SK-N-SH (cell line): ENCODE data around the gene TTC16. TPM values are rescaled to one million over a fixed set of nuclear protein-coding genes. Genes with fewer than 3 reads are reported as not detected.

Source experiments
- CTCF ChIA-PET: fragments of 300-600, 350-600 bp; formaldehyde crosslinking; extraction: SDS; loops from one replicate; lab custom pipeline; 2021; lab: Yijun Ruan, JAX
- POLR2A ChIA-PET: fragments of 350-600 bp; sonication (Branson Sonifier 250); formaldehyde crosslinking; extraction: SDS; loops from one replicate; lab custom pipeline; 2020; ENCODE audit warnings: antibody characterized with exemption, inconsistent platforms; lab: Yijun Ruan, JAX
- DNase-seq: peaks from one replicate; pipeline ENCODE4 v3.0.0; 2012
- H2AFZ ChIP-seq: fragments of 200-600 bp; sonication (generic); 2 replicates; pipeline ENCODE4 v1.8.1; 2016; ENCODE audit warnings: antibody characterized with exemption, mild to moderate bottlenecking, low read depth
- H3F3A ChIP-seq: fragments of 200-600 bp; sonication (generic); replicated peaks from 2 replicates; pipeline ENCODE3; 2016; ENCODE audit warnings: antibody characterized with exemption, mild to moderate bottlenecking; ENCODE audit not compliant: insufficient read depth
- H3K27ac ChIP-seq, 2 experiments: fragments of 200-500 bp in 1 of 2; fragments of 200-600 bp in 1 of 2; sonication (Bioruptor generic) in 1 of 2; sonication (generic), shearing (Covaris generic) in 1 of 2; 2 replicates each; pipeline versions ENCODE4 v1.5.1 to v1.6.1; 2014 to 2016; ENCODE audit warnings: low read depth in 2 of 2, inconsistent platforms in 1 of 2, low read length in 1 of 2, mild to moderate bottlenecking in 1 of 2, mixed read lengths in 1 of 2
- H3K27me3 ChIP-seq: fragments of 200-600 bp; sonication (generic), shearing (Covaris generic); 2 replicates; pipeline ENCODE4 v1.6.1; 2016; ENCODE audit warnings: mixed run types; ENCODE audit not compliant: insufficient read depth
- H3K36me3 ChIP-seq, 2 experiments: fragments of 200-500 bp in 1 of 2; fragments of 200-600 bp in 1 of 2; sonication (Bioruptor generic) in 1 of 2; sonication (generic) in 1 of 2; replicated peaks in 1 of 2; 2 replicates each; pipeline versions ENCODE3 to v1.5.1; 2014 to 2016; ENCODE audit warnings: low read length in 1 of 2, mild to moderate bottlenecking in 1 of 2; ENCODE audit not compliant: insufficient read depth in 2 of 2, control insufficient read depth in 1 of 2
- H3K4me1 ChIP-seq, 2 experiments: fragments of 200-500 bp in 1 of 2; fragments of 200-600 bp in 1 of 2; sonication (Bioruptor generic) in 1 of 2; sonication (generic), shearing (Covaris generic) in 1 of 2; 2 replicates each; pipeline versions ENCODE4 v1.5.1 to v1.6.1; 2014 to 2016; ENCODE audit warnings: low read depth in 1 of 2, low read length in 1 of 2, mixed run types in 1 of 2; ENCODE audit not compliant: insufficient read depth in 2 of 2, control insufficient read depth in 1 of 2
- H3K4me2 ChIP-seq: fragments of 200-600 bp; sonication (generic), shearing (Covaris generic); 2 replicates; pipeline ENCODE4 v1.6.1; 2017; ENCODE audit warnings: mixed run types
- H3K4me3 ChIP-seq, 2 experiments: fragments of 200-500 bp in 1 of 2; fragments of 200-600 bp in 1 of 2; sonication (Bioruptor generic) in 1 of 2; sonication (generic), shearing (Covaris generic) in 1 of 2; 2 replicates each; pipeline versions ENCODE4 v1.5.1 to v1.8.1; 2014 to 2016; ENCODE audit warnings: low read depth in 2 of 2, inconsistent platforms in 1 of 2, low read length in 1 of 2, mild to moderate bottlenecking in 1 of 2, mixed read lengths in 1 of 2, moderate library complexity in 1 of 2
- H3K79me2 ChIP-seq: fragments of 200-600 bp; sonication (generic); 2 replicates; pipeline ENCODE4 v1.8.1; 2017; ENCODE audit warnings: mild to moderate bottlenecking; ENCODE audit not compliant: insufficient read depth
- H3K9ac ChIP-seq: fragments of 200-600 bp; sonication (generic); 2 replicates; pipeline ENCODE4 v1.6.1; 2017; ENCODE audit warnings: mixed run types
- H3K9me2 ChIP-seq: fragments of 200-600 bp; sonication (generic); 2 replicates; pipeline ENCODE4 v1.6.1; 2017; ENCODE audit warnings: mixed run types
- H3K9me3 ChIP-seq: fragments of 200-600 bp; sonication (generic); 2 replicates; pipeline ENCODE4 v1.6.1; 2017; ENCODE audit warnings: mixed run types, mild to moderate bottlenecking, moderate library complexity
- H4K20me1 ChIP-seq: fragments of 200-600 bp; sonication (generic); 2 replicates; pipeline ENCODE4 v1.6.1; 2017; ENCODE audit warnings: mild to moderate bottlenecking, mixed run types; ENCODE audit not compliant: insufficient read depth
- FOXJ3 ChIP-seq: sonication (generic); formaldehyde crosslinking; IDR thresholded peaks from 2 replicates; pipeline ENCODE4 v1.5.1; 2020; ENCODE audit warnings: mild to moderate bottlenecking, missing genetic modification reagents
- MEF2A ChIP-seq: IDR thresholded peaks from 2 replicates; pipeline ENCODE4 v1.4.0; 2012; ENCODE audit warnings: low read depth, borderline replicate concordance
- MXI1 ChIP-seq: IDR thresholded peaks from 2 replicates; pipeline ENCODE4 v1.6.1; 2012; ENCODE audit warnings: mild to moderate bottlenecking, low read depth, low read length, improper control_type of control experiment
- NFIC ChIP-seq: IDR thresholded peaks from 2 replicates; pipeline ENCODE4 v1.4.0; 2012; ENCODE audit warnings: borderline replicate concordance
- RAD21 ChIP-seq: IDR thresholded peaks from 2 replicates; pipeline ENCODE4 v1.6.1; 2012; ENCODE audit warnings: mild to moderate bottlenecking, low read length
- RXRA ChIP-seq: IDR thresholded peaks from 2 replicates; pipeline ENCODE4 v1.4.0; 2012; ENCODE audit warnings: low read depth, mild to moderate bottlenecking, borderline replicate concordance
- TAF1 ChIP-seq: IDR thresholded peaks from 2 replicates; pipeline ENCODE4 v1.6.1; 2012; ENCODE audit warnings: low read depth, mild to moderate bottlenecking, low read length, moderate library complexity, borderline replicate concordance
- TCF12 ChIP-seq: IDR thresholded peaks from 2 replicates; pipeline ENCODE4 v1.4.0; 2012
- WGBS: methylation state at CpG from one replicate; pipeline ENCODE4 v1.1.6; 2017; ENCODE audit warnings: low lambda C conversion rate; 5-methylcytosine and 5-hydroxymethylcytosine counted together
- polyA plus RNA-seq, 3 experiments: library from polyadenylated mRNA; depleted of rRNA; stranded (reverse); fragments of >200 nt; gene quantifications; 2 replicates each; pipeline ENCODE4 v1.2.3, GENCODE V29; 2012
- TF ChIP-seq, protein P1 (sequence below): IDR thresholded peaks from 2 replicates; pipeline ENCODE4; 2012
- TF ChIP-seq, protein P2 (sequence below): fragments of 150-350 bp; IDR thresholded peaks from 2 replicates; pipeline ENCODE4 v1.6.1; 2017; ENCODE audit warnings: antibody characterized with exemption, low read length, low read depth, borderline replicate concordance
- TF ChIP-seq, protein P3 (sequence below): fragments of 150-350 bp; IDR thresholded peaks from 2 replicates; pipeline ENCODE4 v1.6.1; 2016; ENCODE audit warnings: mild to moderate bottlenecking, low read depth, low read length
- TF ChIP-seq, protein P4 (sequence below): fragments of 200-600 bp; sonication (generic); IDR thresholded peaks from 2 replicates; pipeline ENCODE4 v1.6.1; 2017; ENCODE audit warnings: antibody characterized with exemption, mild to moderate bottlenecking, moderate library complexity

TTC16 gene
- polyA plus RNA-seq, 1 of the 3 experiments (the other 2 are of a cell fraction): 0.05 TPM

DNA sequence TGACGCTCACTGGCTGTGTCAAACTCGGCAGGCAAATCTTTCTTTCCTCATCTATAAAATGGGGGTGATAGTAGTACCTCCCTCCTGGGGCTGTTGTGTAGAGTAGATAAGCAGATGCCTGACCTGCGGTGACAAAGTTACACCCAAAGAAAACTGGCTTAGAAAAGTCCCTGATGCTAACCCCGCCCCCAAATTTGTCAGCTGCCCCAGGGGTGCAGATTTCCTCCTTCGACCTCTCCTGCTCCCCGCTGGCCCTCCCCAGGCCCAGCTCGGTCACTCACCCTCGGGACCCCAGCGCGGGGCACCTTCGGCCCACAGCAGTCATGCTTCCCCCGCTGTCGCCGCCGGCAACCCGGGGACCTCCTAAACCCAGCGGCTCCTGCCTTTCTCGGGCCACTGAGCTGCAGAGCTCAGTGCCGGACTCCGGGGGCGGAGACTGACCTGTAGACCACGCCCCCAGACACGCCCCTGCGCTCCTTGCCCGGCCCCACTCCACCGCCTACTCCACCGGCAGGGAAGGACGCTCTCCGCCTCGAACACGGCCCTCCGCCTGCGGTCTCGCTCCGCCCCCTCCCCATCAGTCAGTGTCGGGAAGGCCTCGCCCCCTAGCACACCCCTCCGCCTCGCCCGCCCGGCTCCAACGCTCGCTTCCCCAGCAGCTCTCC lies 55.2 kb downstream of the TTC16 start (continued):
- TF ChIP-seq, protein P1, sequence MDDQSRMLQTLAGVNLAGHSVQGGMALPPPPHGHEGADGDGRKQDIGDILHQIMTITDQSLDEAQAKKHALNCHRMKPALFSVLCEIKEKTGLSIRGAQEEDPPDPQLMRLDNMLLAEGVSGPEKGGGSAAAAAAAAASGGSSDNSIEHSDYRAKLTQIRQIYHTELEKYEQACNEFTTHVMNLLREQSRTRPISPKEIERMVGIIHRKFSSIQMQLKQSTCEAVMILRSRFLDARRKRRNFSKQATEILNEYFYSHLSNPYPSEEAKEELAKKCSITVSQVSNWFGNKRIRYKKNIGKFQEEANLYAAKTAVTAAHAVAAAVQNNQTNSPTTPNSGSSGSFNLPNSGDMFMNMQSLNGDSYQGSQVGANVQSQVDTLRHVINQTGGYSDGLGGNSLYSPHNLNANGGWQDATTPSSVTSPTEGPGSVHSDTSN: peak; percentile 94
- TF ChIP-seq MEF2A: no peak
- TF ChIP-seq MXI1: peak; percentile 40; the same call in 1 of the 2 replicates
- TF ChIP-seq FOXJ3: no peak
- TF ChIP-seq TCF12: no peak
- no peak for TF ChIP-seq RAD21
- TF ChIP-seq, protein P2, sequence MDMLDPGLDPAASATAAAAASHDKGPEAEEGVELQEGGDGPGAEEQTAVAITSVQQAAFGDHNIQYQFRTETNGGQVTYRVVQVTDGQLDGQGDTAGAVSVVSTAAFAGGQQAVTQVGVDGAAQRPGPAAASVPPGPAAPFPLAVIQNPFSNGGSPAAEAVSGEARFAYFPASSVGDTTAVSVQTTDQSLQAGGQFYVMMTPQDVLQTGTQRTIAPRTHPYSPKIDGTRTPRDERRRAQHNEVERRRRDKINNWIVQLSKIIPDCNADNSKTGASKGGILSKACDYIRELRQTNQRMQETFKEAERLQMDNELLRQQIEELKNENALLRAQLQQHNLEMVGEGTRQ: no peak
- TF ChIP-seq, protein P3, sequence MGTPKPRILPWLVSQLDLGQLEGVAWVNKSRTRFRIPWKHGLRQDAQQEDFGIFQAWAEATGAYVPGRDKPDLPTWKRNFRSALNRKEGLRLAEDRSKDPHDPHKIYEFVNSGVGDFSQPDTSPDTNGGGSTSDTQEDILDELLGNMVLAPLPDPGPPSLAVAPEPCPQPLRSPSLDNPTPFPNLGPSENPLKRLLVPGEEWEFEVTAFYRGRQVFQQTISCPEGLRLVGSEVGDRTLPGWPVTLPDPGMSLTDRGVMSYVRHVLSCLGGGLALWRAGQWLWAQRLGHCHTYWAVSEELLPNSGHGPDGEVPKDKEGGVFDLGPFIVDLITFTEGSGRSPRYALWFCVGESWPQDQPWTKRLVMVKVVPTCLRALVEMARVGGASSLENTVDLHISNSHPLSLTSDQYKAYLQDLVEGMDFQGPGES: no peak

DNA sequence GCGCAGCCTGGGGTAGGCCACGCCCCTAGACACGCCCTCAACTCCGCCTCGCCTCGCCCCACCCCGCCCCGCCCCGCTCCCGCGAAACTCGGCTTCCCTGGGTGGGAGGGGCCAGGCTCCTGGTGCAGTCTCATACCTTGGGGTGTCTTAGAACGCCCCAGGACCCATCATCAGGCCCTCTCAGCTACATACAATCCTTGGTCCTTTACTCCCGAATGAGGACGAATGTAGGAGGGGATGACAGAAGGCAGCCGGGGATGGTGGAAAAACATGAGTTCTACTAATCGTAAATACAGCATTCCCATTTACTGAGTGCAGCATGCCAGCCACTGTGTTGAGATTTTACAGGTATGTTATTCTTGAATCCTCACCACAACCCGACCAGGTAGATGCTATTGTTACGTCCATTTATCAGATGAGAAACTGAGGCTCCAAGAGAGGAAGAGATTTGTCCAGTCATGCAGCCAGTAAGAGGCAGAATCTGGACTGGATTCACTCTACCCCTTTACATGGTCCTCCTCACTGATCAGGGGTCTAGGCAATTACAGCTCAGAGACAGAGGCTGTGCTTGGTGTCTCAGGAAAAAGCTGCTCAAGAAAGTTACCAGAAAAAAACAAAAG lies 55.8 kb downstream of the TTC16 start:
- ChIA-PET CTCF (interaction anchor here (1.0 to 7.4 kb wide), 8 partner anchors 11 to 264 kb away, joined by 3 to 36 read pairs (median 4); partner anchors contain the start of genes CDK9 and TOR2A), POLR2A (interaction anchor here (0.8 to 1.6 kb wide), 5 partner anchors 13 to 28 kb away, joined by 3 to 7 read pairs (median 4); partner anchors contain the start of gene CDK9)
- peak overlapping the region; percentile 64 for H2AFZ ChIP-seq

More for the DNA sequence above, 55.8 kb downstream of the TTC16 start:
- Histone ChIP-seq H3K27ac (no peak overlapping the region), H4K20me1 (no peaks in the 10 kb centered on the region), H3K4me2 (peak overlapping the region; percentile 83), H3K36me3 (no peaks in the 10 kb centered on the region), H3K9ac (no peak overlapping the region), H3K79me2 (no peaks in the 10 kb centered on the region), H3K4me3 (peak overlapping the region; percentile 46 to 61), H3F3A (no peaks in the 10 kb centered on the region), H3K9me3 (no peaks in the 10 kb centered on the region)
- DNase-seq: no peak
- TF ChIP-seq NFIC (no peak), TAF1 (no peak), RXRA (no peak)
- TF ChIP-seq, protein P4, sequence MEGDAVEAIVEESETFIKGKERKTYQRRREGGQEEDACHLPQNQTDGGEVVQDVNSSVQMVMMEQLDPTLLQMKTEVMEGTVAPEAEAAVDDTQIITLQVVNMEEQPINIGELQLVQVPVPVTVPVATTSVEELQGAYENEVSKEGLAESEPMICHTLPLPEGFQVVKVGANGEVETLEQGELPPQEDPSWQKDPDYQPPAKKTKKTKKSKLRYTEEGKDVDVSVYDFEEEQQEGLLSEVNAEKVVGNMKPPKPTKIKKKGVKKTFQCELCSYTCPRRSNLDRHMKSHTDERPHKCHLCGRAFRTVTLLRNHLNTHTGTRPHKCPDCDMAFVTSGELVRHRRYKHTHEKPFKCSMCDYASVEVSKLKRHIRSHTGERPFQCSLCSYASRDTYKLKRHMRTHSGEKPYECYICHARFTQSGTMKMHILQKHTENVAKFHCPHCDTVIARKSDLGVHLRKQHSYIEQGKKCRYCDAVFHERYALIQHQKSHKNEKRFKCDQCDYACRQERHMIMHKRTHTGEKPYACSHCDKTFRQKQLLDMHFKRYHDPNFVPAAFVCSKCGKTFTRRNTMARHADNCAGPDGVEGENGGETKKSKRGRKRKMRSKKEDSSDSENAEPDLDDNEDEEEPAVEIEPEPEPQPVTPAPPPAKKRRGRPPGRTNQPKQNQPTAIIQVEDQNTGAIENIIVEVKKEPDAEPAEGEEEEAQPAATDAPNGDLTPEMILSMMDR: no peak
- TF ChIP-seq, protein P3: no peak
- TF ChIP-seq, all 33 proteins: peak for 0
- Histone ChIP-seq H3K27me3 (no peaks in the 10 kb centered on the region), H3K4me1 (peaks cover 0 to 17% of the 10 kb centered on the region in 2 experiments; a peak in 1 of 4 replicates), H3K9me2 (no peaks in the 10 kb centered on the region)
- 11% methylated on average over 7 of the region's 19 CpGs for WGBS
